ENCODE data around the gene CTRB1.

- TF ChIP-seq REST (IDR thresholded peaks at IDR 0.05; ENCODE audit: low read depth) (no peak), CTCF (IDR thresholded peaks at IDR 0.05 in 2 of 3, conservative IDR thresholded peaks at IDR 0.05 in 1 of 3; ENCODE audit: borderline replicate concordance in 1 of 3, insufficient read depth in 1 of 3, low read depth in 2 of 3, low read length in 2 of 3) (no peak)
Measured at GRCh38 chr16:75175074-75175473, 43.7 kb upstream of the CTRB1 start.
